Stomach (tissue), 4 donors: ENCODE measurements around the gene INPP5A.

Source experiments
- CTCF ChIP-seq, 7 experiments: fragments of 450-650 bp in 4 of 7; fragments of 200-600 bp in 3 of 7; sonication (generic) in 3 of 7; IDR thresholded peaks; one replicate each; pipeline ENCODE4 v1.5.1; 2016 to 2019; ENCODE audit warnings: antibody characterized with exemption in 7 of 7, control low read depth in 2 of 7, mild to moderate bottlenecking in 1 of 7
- EP300 ChIP-seq: sonication (generic); formaldehyde crosslinking; IDR thresholded peaks from one replicate; pipeline ENCODE4 v1.6.1; 2017; ENCODE audit warnings: antibody characterized with exemption
- POLR2A ChIP-seq, 4 donors: fragments of 450-650 bp; IDR thresholded peaks; one replicate each; pipeline ENCODE4 v1.6.1; 2016; ENCODE audit warnings: antibody characterized with exemption in 4 of 4, control low read depth in 2 of 4, mild to moderate bottlenecking in 1 of 4, moderate library complexity in 1 of 4

GRCh38 chr10:132632851-132633684, 95.5 kb downstream of the INPP5A start:
- no peak for TF ChIP-seq POLR2A (IDR thresholded peaks at IDR 0.05)
- TF ChIP-seq EP300 = no peak
- no peak for TF ChIP-seq CTCF (IDR thresholded peaks at IDR 0.05)
